LNCaP clone FGC (cell line): ENCODE measurements around the gene CNTN5.

Source experiments
- DNase-seq: peaks from one replicate; pipeline ENCODE4 v3.0.0-alpha.2; 2011; ENCODE audit warnings: low read depth
- H3K4me3 ChIP-seq: 2 replicates; pipeline ENCODE4 v1.5.1; 2011; ENCODE audit warnings: mild to moderate bottlenecking, low read depth, low read length, control low read depth
- TF ChIP-seq, protein P1 (sequence below): IDR thresholded peaks from 2 replicates; pipeline ENCODE4 v1.5.1; 2012; ENCODE audit warnings: mild to moderate bottlenecking; ENCODE audit not compliant: control insufficient read depth, insufficient read depth; ENCODE audit errors: extremely low read depth

Gene CNTN5

DNA sequence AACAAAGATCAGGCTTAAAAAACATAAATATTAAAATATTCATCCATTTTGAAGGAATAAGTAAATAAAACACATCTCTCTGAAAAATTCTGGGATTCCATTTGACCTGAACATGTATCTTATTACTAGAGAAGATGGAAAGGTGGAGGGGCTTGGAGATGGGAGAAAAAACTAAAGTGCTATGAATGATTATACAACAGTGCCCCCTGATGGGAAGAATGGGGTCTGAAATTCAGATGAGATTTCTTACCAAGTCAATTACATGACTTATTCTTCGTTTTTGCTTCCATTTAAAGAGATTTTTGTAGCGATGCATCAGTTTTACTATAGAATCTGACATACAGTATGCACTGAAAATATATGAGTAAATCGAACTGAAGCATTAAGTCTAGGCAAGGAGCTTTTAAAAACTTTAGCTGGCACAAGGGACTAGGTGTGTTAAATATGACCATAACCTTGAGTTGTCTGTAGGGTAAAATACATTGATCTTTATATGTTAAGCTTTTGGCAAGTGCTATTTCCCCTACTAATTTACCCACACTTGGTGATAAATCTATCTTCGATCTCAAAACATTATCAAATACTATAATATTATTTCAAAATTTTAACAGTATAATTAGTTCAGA lies 718.8 kb downstream of the CNTN5 start:
- H3K4me3 ChIP-seq = no peak overlapping the region
- TF ChIP-seq, protein P1, sequence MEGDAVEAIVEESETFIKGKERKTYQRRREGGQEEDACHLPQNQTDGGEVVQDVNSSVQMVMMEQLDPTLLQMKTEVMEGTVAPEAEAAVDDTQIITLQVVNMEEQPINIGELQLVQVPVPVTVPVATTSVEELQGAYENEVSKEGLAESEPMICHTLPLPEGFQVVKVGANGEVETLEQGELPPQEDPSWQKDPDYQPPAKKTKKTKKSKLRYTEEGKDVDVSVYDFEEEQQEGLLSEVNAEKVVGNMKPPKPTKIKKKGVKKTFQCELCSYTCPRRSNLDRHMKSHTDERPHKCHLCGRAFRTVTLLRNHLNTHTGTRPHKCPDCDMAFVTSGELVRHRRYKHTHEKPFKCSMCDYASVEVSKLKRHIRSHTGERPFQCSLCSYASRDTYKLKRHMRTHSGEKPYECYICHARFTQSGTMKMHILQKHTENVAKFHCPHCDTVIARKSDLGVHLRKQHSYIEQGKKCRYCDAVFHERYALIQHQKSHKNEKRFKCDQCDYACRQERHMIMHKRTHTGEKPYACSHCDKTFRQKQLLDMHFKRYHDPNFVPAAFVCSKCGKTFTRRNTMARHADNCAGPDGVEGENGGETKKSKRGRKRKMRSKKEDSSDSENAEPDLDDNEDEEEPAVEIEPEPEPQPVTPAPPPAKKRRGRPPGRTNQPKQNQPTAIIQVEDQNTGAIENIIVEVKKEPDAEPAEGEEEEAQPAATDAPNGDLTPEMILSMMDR = peak; percentile 54
- peak; percentile 13 for DNase-seq

- no peak for DNase-seq
- TF ChIP-seq, protein P1 = no peak
- H3K4me3 ChIP-seq = no peak overlapping the region
These were observed 721.8 kb downstream of the CNTN5 start for GRCh38 chr11:99742501-99742900.

- TF ChIP-seq, protein P1 = no peak
- no peak for DNase-seq
- no peak overlapping the region for H3K4me3 ChIP-seq
These were observed 739.0 kb downstream of the CNTN5 start for GRCh38 chr11:99759787-99760186.

DNA sequence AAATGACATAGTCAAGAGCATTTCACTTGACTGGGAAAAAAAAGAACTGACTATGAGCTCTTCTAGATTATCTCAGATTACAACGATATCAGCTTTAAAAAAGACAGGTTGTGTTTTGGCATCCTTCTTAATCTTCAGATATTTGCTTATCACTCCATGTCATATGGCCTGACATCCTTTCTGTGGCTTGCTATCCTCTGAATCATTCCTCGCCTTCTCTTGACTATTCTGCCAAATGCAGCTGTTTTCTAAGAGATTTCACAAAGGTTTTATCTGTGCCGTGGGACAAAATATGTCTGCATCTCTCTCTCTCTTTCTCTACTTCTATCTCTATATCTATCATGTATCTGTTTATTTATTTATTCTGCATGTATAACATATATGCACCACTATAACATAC lies 746.1 kb downstream of the CNTN5 start:
- H3K4me3 ChIP-seq = no peak overlapping the region

DNA sequence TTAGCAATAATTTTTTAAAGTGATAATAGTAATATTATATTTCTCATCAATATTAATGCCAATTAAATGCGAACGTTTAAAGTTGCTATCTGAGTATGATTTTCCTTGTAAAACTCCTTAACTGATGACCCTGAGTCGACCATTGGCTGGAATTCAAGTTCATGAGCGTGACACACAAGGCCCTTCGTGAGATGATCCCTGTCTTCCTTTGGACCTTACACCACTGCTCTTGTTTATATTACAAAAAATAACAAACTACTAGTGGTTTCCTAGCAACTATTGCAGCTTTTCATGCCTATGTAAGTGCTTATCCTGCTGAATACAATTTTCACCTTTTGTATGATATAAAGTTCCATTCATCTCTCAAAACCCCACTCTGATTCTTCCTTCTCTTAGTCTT lies 752.9 kb downstream of the CNTN5 start:
- peak; percentile 10 for DNase-seq
- TF ChIP-seq, protein P1 = no peak
- H3K4me3 ChIP-seq = no peak overlapping the region

More for the DNA sequence above, 746.1 kb downstream of the CNTN5 start:
- no peak for DNase-seq
- TF ChIP-seq, protein P1 = no peak

- no peak for DNase-seq
- TF ChIP-seq, protein P1 = no peak
- no peak overlapping the region for H3K4me3 ChIP-seq
These were observed 760.3 kb downstream of the CNTN5 start for GRCh38 chr11:99781074-99781473.

GRCh38 chr11:99791354-99791753 lies 770.6 kb downstream of the CNTN5 start:
- TF ChIP-seq, protein P1 = no peak
- no peak overlapping the region for H3K4me3 ChIP-seq
- DNase-seq = no peak
